Measurements from ENCODE around the gene ARMC12.

GRCh38 chr6:35795453-35796071, 58.7 kb downstream of the ARMC12 start:
- no peak for TF ChIP-seq ZSCAN30 (CRISPR knock-in tag; IDR thresholded peaks at IDR 0.05)
- no peak for TF ChIP-seq ZNF24 (IDR thresholded peaks at IDR 0.05)
- no peak for TF ChIP-seq MAX (IDR thresholded peaks at IDR 0.05)
- TF ChIP-seq ATF2 (CRISPR knock-in tag; IDR thresholded peaks at IDR 0.05) = no peak
- no peak for TF ChIP-seq MAFK (conservative IDR thresholded peaks at IDR 0.05 in 1 of 2, IDR thresholded peaks at IDR 0.05 in 1 of 2; ENCODE audit: low read length in 2 of 2)
- TF ChIP-seq NR0B2 (CRISPR knock-in tag; IDR thresholded peaks at IDR 0.05) = no peak
- no peak for TF ChIP-seq CTCF (CRISPR knock-in tag; IDR thresholded peaks at IDR 0.05)
- no peak for TF ChIP-seq POLR2A (IDR thresholded peaks at IDR 0.05; ENCODE audit: insufficient read depth in 1 of 2, low read depth in 2 of 2, low read length in 2 of 2)
- TF ChIP-seq GRHL1 (CRISPR knock-in tag; conservative IDR thresholded peaks at IDR 0.05) = no peak
- TF ChIP-seq RORA (CRISPR knock-in tag; IDR thresholded peaks at IDR 0.05) = no peak
- no peak for TF ChIP-seq POLR2AphosphoS5 (IDR thresholded peaks at IDR 0.05; ENCODE audit: low read depth, low read length)

All from HepG2 (cell line).